Duodenal mucosa (tissue), 2 donors: ENCODE data around the gene TTLL8.

ENCODE experiments used
- H3K27ac ChIP-seq: one replicate; pipeline ENCODE4 v1.7.0; 2013; ENCODE audit warnings: low read depth, low read length
- H3K27me3 ChIP-seq, 2 donors: one replicate each; pipeline ENCODE4 v1.7.0; 2013; ENCODE audit warnings: low read length in 2 of 2, control low read depth in 1 of 2; ENCODE audit not compliant: insufficient read depth in 2 of 2, control insufficient read depth in 1 of 2
- H3K36me3 ChIP-seq, 2 donors: one replicate each; pipeline ENCODE4 v1.7.0; 2013; ENCODE audit warnings: low read length in 2 of 2, control low read depth in 1 of 2; ENCODE audit not compliant: insufficient read depth in 2 of 2, control insufficient read depth in 1 of 2
- H3K4me1 ChIP-seq, 2 donors: one replicate each; pipeline ENCODE4 v1.7.0; 2013; ENCODE audit warnings: low read length in 2 of 2, control low read depth in 1 of 2; ENCODE audit not compliant: insufficient read depth in 2 of 2, control insufficient read depth in 1 of 2
- H3K4me3 ChIP-seq, 2 donors: one replicate each; pipeline ENCODE4 v1.7.0; 2013; ENCODE audit warnings: low read length in 2 of 2, low read depth in 1 of 2
- H3K9ac ChIP-seq, 2 donors: one replicate each; pipeline ENCODE4 v1.7.0; 2013; ENCODE audit warnings: low read length in 2 of 2, low read depth in 1 of 2
- H3K9me3 ChIP-seq, 2 donors: one replicate each; pipeline ENCODE4 v1.7.0; 2013; ENCODE audit warnings: low read length in 2 of 2, control low read depth in 1 of 2; ENCODE audit not compliant: control insufficient read depth in 1 of 2

TTLL8 gene

GRCh38 chr22:50041361-50042065 is 16.6 kb downstream of the TTLL8 start:
- H3K27ac ChIP-seq, result no peak overlapping the region
- no peaks in the 10 kb centered on the region for H3K36me3 ChIP-seq
- H3K9me3 ChIP-seq, result peaks cover 0 to 3% of the 10 kb centered on the region in 2 donors
- no peaks in the 10 kb centered on the region for H3K4me1 ChIP-seq
- H3K27me3 ChIP-seq, result peaks cover 0 to 4% of the 10 kb centered on the region in 2 donors
- H3K9ac ChIP-seq, result no peak overlapping the region
- H3K4me3 ChIP-seq, result no peak overlapping the region

- H3K4me1 ChIP-seq, result no peaks in the 10 kb centered on the region
These were observed 17.4 kb downstream of the TTLL8 start for GRCh38 chr22:50040717-50041116.

DNA sequence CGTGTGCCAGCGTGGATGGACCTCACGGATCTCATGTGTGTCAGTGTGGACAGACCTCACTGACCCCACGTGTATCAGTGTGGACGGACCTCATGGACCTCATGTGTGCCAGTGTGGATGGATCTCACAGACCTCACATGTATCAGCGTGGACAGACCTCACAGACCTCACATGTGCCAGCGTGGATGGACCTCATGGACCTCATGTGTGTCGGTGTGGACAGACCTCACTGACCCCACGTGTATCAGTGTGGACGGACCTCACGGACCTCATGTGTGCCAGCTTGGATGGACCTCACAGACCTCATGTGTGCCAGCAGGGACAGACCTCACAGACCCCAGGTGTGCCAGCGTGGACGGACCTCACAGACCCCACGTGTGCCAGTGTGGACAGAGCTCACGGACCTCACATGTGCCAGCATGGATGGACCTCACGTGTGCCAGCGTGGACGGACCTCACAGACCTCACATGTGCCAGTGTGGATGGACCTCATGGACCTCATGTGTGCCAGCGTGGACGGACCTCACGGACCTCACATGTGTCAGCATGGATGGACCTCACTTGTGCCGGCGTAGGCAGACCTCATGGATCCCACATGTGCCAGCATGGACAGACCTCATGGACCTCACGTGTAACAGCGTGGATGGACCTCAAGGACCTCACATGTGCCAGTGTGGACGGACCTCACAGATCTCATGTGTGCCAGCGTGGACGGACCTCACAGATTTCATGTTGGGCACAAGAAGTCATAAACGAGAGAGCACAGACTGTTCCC is 18.2 kb downstream of the TTLL8 start:
- H3K36me3 ChIP-seq, result no peaks in the 10 kb centered on the region
- no peaks in the 10 kb centered on the region for H3K4me1 ChIP-seq
- H3K9me3 ChIP-seq, result peaks cover 0 to 3% of the 10 kb centered on the region in 2 donors
- H3K9ac ChIP-seq, result no peak overlapping the region
- H3K27me3 ChIP-seq, result peaks cover 0 to 4% of the 10 kb centered on the region in 2 donors
- no peak overlapping the region for H3K4me3 ChIP-seq
- no peak overlapping the region for H3K27ac ChIP-seq

More at GRCh38 chr22:50040717-50041116, 17.4 kb downstream of the TTLL8 start:
- Histone ChIP-seq H3K4me3 (no peak overlapping the region), H3K9ac (no peak overlapping the region), H3K9me3 (peaks cover 0 to 3% of the 10 kb centered on the region in 2 donors), H3K27me3 (peaks cover 0 to 4% of the 10 kb centered on the region in 2 donors), H3K27ac (no peak overlapping the region), H3K36me3 (no peaks in the 10 kb centered on the region)

DNA sequence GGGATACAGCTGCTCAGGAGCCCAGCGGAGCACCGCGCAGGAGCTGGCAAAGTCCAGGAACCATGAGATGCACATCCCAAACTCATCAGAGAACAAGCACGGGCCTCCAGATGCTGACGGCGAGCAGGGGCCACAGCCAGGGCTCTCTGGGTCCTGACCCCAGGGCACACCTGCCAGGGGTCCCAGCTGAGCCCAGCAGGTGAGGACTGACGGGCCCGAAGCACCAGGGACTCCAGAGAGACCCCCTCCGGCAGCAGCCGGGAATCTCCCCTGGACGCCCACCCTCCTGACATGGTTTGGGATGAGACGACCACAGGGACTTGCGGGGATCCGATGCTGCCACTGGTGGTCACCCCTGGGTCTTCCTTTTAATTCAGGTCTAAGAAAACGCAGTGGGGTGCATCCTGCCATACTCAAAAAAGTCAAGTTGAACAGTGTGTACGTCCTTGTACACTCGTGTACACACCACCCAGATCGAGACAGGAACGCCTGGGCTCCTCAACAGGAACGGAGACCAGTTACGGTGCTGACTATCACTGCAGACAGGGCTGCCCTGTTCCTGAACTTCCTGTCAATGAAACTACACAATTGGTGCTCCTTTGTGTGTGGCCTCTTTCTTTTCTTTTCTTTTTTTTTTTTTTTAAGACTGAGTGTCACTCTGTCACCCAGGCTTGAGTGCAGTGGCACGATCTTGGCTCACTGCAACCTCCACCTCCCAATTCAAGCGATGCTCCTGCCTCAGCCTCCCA is 21.9 kb downstream of the TTLL8 start:
- no peak overlapping the region for H3K27ac ChIP-seq
- H3K4me3 ChIP-seq, result no peak overlapping the region
- H3K9ac ChIP-seq, result no peak overlapping the region
- no peaks in the 10 kb centered on the region for H3K4me1 ChIP-seq
- H3K9me3 ChIP-seq, result peaks cover 0 to 3% of the 10 kb centered on the region in 2 donors
- H3K36me3 ChIP-seq, result no peaks in the 10 kb centered on the region
- H3K27me3 ChIP-seq, result peaks cover 4 to 7% of the 10 kb centered on the region in 2 donors

DNA sequence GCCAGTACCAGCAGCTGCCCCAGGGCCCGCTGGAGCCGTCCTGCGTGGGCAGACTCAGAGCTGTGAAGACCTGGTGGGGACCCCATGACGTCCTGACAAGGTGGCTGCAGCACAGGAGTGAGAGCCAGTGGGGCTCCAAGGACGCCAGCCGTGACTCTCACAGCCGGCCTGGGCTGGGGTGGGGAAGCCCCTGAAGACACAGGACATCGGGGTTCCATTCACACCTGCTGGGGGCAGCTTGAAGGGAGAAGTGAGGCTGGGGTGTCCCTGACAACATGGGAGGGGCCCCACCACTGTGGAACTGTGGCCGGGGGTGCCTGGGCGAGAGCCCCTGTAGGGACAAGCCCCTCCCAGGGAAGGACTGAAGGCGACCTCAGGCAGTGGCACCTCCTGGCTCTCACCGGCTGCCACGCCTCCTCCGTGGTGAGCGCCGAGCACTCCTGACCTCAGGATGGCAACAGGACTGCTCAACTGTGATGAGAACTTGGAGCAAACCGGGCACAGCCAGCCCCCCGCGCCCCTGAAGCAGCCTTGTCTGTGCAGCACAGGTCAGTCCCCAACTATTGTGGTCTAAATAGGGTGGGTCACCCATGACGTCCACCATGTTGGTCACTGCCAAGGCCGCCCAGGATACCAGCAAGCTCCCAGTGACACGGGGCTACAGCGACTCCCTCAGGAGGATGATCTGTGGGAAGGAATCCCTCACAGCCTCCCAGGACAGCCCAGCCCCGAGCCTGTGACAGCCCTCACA is 22.8 kb downstream of the TTLL8 start:
- no peaks in the 10 kb centered on the region for H3K36me3 ChIP-seq
- H3K4me3 ChIP-seq, result no peak overlapping the region
- no peak overlapping the region for H3K27ac ChIP-seq
- peaks cover 0 to 3% of the 10 kb centered on the region in 2 donors for H3K9me3 ChIP-seq
- no peaks in the 10 kb centered on the region for H3K4me1 ChIP-seq
- H3K27me3 ChIP-seq, result peaks cover 4 to 7% of the 10 kb centered on the region in 2 donors
- H3K9ac ChIP-seq, result no peak overlapping the region

- Histone ChIP-seq H3K4me3 (no peak overlapping the region), H3K9ac (no peak overlapping the region), H3K27me3 (peaks cover 0 to 7% of the 10 kb centered on the region in 2 donors), H3K27ac (no peak overlapping the region), H3K4me1 (no peaks in the 10 kb centered on the region), H3K36me3 (no peaks in the 10 kb centered on the region), H3K9me3 (no peaks in the 10 kb centered on the region)
These were observed 23.7 kb downstream of the TTLL8 start for GRCh38 chr22:50034126-50035081.

GRCh38 chr22:50032941-50033601 is 25.0 kb downstream of the TTLL8 start:
- Histone ChIP-seq H3K36me3 (no peaks in the 10 kb centered on the region), H3K27me3 (peaks cover 4 to 7% of the 10 kb centered on the region in 2 donors), H3K9ac (no peak overlapping the region), H3K27ac (no peak overlapping the region), H3K4me3 (no peak overlapping the region), H3K4me1 (peaks cover 0 to 2% of the 10 kb centered on the region in 2 donors), H3K9me3 (no peaks in the 10 kb centered on the region)

GRCh38 chr22:50032109-50032871 is 25.8 kb downstream of the TTLL8 start:
- Histone ChIP-seq H3K27me3 (peaks cover 7 to 9% of the 10 kb centered on the region in 2 donors), H3K9ac (no peak overlapping the region), H3K27ac (no peak overlapping the region), H3K4me3 (no peak overlapping the region), H3K9me3 (no peaks in the 10 kb centered on the region), H3K36me3 (no peaks in the 10 kb centered on the region), H3K4me1 (peaks cover 7 to 10% of the 10 kb centered on the region in 2 donors)
